HG03159 (cell line): ENCODE measurements around the gene TPPP2.
"Not testable (repeated sequence)": the region's sequence is repeated elsewhere in the genome, so short reads cannot be mapped to it uniquely, and the experiment has no call there.

Source experiments
- ATAC-seq: cut with Tn5 transposase; IDR thresholded peaks from one replicate; pipeline ENCODE4 v1.9.1; 2021; ENCODE audit warnings: mild to moderate bottlenecking, moderate library complexity; ENCODE audit not compliant: unreplicated experiment

TPPP2 gene

GRCh38 chr14:21037156-21037555 lies 7.1 kb downstream of the TPPP2 start:
- ATAC-seq: no peak

GRCh38 chr14:21038441-21039422 lies 8.7 kb downstream of the TPPP2 start:
- ATAC-seq: no peak

- no peak for ATAC-seq
Observed at GRCh38 chr14:21039585-21040369, 9.8 kb downstream of the TPPP2 start.

GRCh38 chr14:21040370-21040925 lies 10.4 kb downstream of the TPPP2 start:
- ATAC-seq: no peak

- not testable (repeated sequence) for ATAC-seq
Observed at GRCh38 chr14:21040941-21041340, 10.9 kb downstream of the TPPP2 start.

- no peak for ATAC-seq
Observed at GRCh38 chr14:21041676-21042433, 11.8 kb downstream of the TPPP2 start, which contains the start of gene RNASE7. RNASE7 (plus strand) TSS chr14:21042362; CDS start chr14:21042993, 631 bp downstream.

- ATAC-seq: no peak
Observed at GRCh38 chr14:21042918-21043317, 12.9 kb downstream of the TPPP2 start.

- no peak for ATAC-seq
Observed at GRCh38 chr14:21043387-21043973, 13.5 kb downstream of the TPPP2 start.

- ATAC-seq: no peak
Observed at GRCh38 chr14:21043974-21044618, 14.1 kb downstream of the TPPP2 start.

- no peak for ATAC-seq
Observed at GRCh38 chr14:21047378-21047781, 17.4 kb downstream of the TPPP2 start.

GRCh38 chr14:21048638-21049037 lies 18.6 kb downstream of the TPPP2 start:
- no peak for ATAC-seq

GRCh38 chr14:21049271-21049673 lies 19.3 kb downstream of the TPPP2 start:
- no peak for ATAC-seq

- ATAC-seq: no peak
Observed at GRCh38 chr14:21050597-21050996, 20.6 kb downstream of the TPPP2 start.

GRCh38 chr14:21053184-21054122 lies 23.4 kb downstream of the TPPP2 start:
- ATAC-seq: no peak

GRCh38 chr14:21054123-21054767 lies 24.2 kb downstream of the TPPP2 start:
- no peak for ATAC-seq

- no peak for ATAC-seq
Observed at GRCh38 chr14:21054768-21055145, 24.7 kb downstream of the TPPP2 start.

- ATAC-seq: no peak
Observed at GRCh38 chr14:21055432-21056117, 25.6 kb downstream of the TPPP2 start.
